ENCODE results near the gene GPR155. TPM values are rescaled to one million over a fixed set of nuclear protein-coding genes. Genes with fewer than 3 reads are reported as not detected.
A peak's percentile ranks its signal among the peaks of the same experiment; 100 is the strongest.

The GPR155 gene
- total and polyA plus RNA-seq, 2 donors (not counting 1 experiment from before 2014, with no cell fraction given): 4.2 to 17.6 TPM

DNA sequence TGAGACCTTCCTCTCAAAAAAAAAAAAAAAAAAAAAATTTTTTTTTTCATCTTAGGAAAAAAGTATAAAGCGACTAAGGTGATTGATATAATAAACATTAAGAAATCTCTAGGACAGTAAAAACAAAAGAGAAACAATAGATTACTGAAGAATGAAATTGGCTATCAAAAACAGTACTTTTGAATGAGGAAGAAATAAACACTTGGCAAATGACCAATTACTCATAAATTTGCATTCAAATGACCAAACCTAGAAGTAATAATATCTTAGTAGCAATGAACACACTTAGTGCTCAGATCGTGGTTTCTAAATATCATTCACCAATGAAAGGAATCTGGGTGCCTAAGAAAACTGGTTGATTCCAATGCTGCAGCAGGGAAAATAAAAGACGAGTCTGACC, 101.6 kb downstream of the GPR155 start:
- POLR2A ChIA-PET: no interaction called here
- H3K9me3 ChIP-seq (ENCODE audit: control extremely low read depth in 1 of 3, control insufficient read depth in 2 of 3, insufficient read depth in 1 of 3, low read length in 2 of 3): no peaks in the 10 kb centered on the region
- CTCF ChIA-PET: no interaction called here
- TF ChIP-seq, protein P1, sequence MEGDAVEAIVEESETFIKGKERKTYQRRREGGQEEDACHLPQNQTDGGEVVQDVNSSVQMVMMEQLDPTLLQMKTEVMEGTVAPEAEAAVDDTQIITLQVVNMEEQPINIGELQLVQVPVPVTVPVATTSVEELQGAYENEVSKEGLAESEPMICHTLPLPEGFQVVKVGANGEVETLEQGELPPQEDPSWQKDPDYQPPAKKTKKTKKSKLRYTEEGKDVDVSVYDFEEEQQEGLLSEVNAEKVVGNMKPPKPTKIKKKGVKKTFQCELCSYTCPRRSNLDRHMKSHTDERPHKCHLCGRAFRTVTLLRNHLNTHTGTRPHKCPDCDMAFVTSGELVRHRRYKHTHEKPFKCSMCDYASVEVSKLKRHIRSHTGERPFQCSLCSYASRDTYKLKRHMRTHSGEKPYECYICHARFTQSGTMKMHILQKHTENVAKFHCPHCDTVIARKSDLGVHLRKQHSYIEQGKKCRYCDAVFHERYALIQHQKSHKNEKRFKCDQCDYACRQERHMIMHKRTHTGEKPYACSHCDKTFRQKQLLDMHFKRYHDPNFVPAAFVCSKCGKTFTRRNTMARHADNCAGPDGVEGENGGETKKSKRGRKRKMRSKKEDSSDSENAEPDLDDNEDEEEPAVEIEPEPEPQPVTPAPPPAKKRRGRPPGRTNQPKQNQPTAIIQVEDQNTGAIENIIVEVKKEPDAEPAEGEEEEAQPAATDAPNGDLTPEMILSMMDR (IDR thresholded peaks at IDR 0.05): no peak
- no peak for TF ChIP-seq EZH2 (IDR thresholded peaks at IDR 0.05; ENCODE audit: borderline replicate concordance, insufficient read depth, low read depth, low read length, poor library complexity, severe bottlenecking)
- H4K20me1 ChIP-seq (ENCODE audit: control insufficient read depth, insufficient read depth, low read length, poor library complexity, severe bottlenecking): peaks cover 58% of the 10 kb centered on the region
- H3K4me2 ChIP-seq (replicated peaks; ENCODE audit: low read depth, low read length, poor library complexity, severe bottlenecking): no peak overlapping the region
- peaks cover 7 to 49% of the 10 kb centered on the region in 2 experiments for H3K36me3 ChIP-seq (replicated peaks in 1 of 2; ENCODE audit: control extremely low read depth in 1 of 2, control insufficient read depth in 1 of 2, extremely low read depth in 1 of 2, insufficient read depth in 2 of 2, low read length in 1 of 2)
- ATAC-seq (ENCODE audit: low read depth) (no peak), DNase-seq (no peak)
- H3K9ac ChIP-seq (ENCODE audit: low read length): no peak overlapping the region
- peaks cover 60% of the 10 kb centered on the region for H3K79me2 ChIP-seq (ENCODE audit: control insufficient read depth, insufficient read depth, low read length)
- no peaks in the 10 kb centered on the region for H3K27me3 ChIP-seq (replicated peaks in 1 of 4; ENCODE audit: control extremely low read depth in 1 of 4, control insufficient read depth in 3 of 4, insufficient read depth in 4 of 4, low read length in 3 of 4)
- H3K27me3 Mint-ChIP-seq: no peaks in the 10 kb centered on the region
- intact Hi-C loops (cut with micrococcal nuclease): no loop called here
- no peak overlapping the region for H2AFZ ChIP-seq (ENCODE audit: insufficient read depth, low read depth, low read length, poor library complexity, severe bottlenecking)
- no peaks in the 10 kb centered on the region for H3K9me3 Mint-ChIP-seq (ENCODE audit: insufficient read depth)
- no peak overlapping the region for H3K27ac ChIP-seq (ENCODE audit: low read length in 2 of 2)
- 90% methylated on average over 2 of the region's 3 CpGs for WGBS (ENCODE audit: insufficient coverage)
- no peaks in the 10 kb centered on the region for H3K4me1 ChIP-seq (ENCODE audit: control insufficient read depth in 2 of 2, insufficient read depth in 2 of 2, low read length in 2 of 2)
- no peak overlapping the region for H3K27ac Mint-ChIP-seq
- H3K4me3 ChIP-seq (ENCODE audit: control extremely low read depth in 1 of 5, extremely low read depth in 1 of 5, insufficient read depth in 1 of 5, low read depth in 2 of 5, low read length in 4 of 5): no peak overlapping the region
- H3K4me1 Mint-ChIP-seq: peaks cover 18% of the 10 kb centered on the region
- H3K4me3 Mint-ChIP-seq: no peak overlapping the region

DNA sequence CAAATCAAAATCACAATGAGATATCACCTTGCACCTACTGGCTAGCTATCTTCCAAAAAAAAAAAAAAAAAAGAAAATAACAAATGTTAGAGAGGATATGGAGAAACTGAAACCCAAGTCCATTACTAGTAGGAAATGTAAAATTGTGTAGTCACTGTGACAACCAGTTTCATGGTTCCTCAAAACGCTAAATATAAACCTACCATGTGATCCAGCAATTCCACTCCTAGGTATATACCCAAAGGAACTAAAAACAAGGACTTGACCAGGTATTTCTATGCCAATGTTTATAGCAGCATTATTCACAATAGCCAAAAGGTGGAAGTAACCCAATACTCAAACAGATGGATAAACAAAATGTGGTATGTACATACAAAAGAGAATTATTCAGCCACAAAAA, 103.0 kb downstream of the GPR155 start:
- H3K27me3 Mint-ChIP-seq: no peaks in the 10 kb centered on the region
- Histone ChIP-seq H2AFZ (ENCODE audit: insufficient read depth, low read depth, low read length, poor library complexity, severe bottlenecking) (no peak overlapping the region), H3K9me3 (ENCODE audit: control extremely low read depth in 1 of 3, control insufficient read depth in 2 of 3, insufficient read depth in 1 of 3, low read length in 2 of 3) (no peaks in the 10 kb centered on the region), H3K36me3 (replicated peaks in 1 of 2; ENCODE audit: control extremely low read depth in 1 of 2, control insufficient read depth in 1 of 2, extremely low read depth in 1 of 2, insufficient read depth in 2 of 2, low read length in 1 of 2) (peaks cover 10 to 57% of the 10 kb centered on the region in 2 experiments), H3K27me3 (replicated peaks in 1 of 4; ENCODE audit: control extremely low read depth in 1 of 4, control insufficient read depth in 3 of 4, insufficient read depth in 4 of 4, low read length in 3 of 4) (no peaks in the 10 kb centered on the region), H4K20me1 (ENCODE audit: control insufficient read depth, insufficient read depth, low read length, poor library complexity, severe bottlenecking) (peaks cover 44% of the 10 kb centered on the region), H3K4me3 (ENCODE audit: control extremely low read depth in 1 of 5, extremely low read depth in 1 of 5, insufficient read depth in 1 of 5, low read depth in 2 of 5, low read length in 4 of 5) (no peak overlapping the region), H3K79me2 (ENCODE audit: control insufficient read depth, insufficient read depth, low read length) (peaks cover 46% of the 10 kb centered on the region), H3K4me1 (ENCODE audit: control insufficient read depth in 2 of 2, insufficient read depth in 2 of 2, low read length in 2 of 2) (no peaks in the 10 kb centered on the region), H3K27ac (ENCODE audit: low read length in 2 of 2) (no peak overlapping the region), H3K9ac (ENCODE audit: low read length) (no peak overlapping the region), H3K4me2 (replicated peaks; ENCODE audit: low read depth, low read length, poor library complexity, severe bottlenecking) (no peak overlapping the region)
- no peak overlapping the region for H3K4me3 Mint-ChIP-seq
- TF ChIP-seq, protein P1 (IDR thresholded peaks at IDR 0.05): no peak
- TF ChIP-seq EZH2 (IDR thresholded peaks at IDR 0.05; ENCODE audit: borderline replicate concordance, insufficient read depth, low read depth, low read length, poor library complexity, severe bottlenecking): no peak
- ChIA-PET POLR2A (no interaction called here), CTCF (interaction anchor here (0.6 kb wide), 1 partner anchor 26 kb away, joined by 3 read pairs; no protein-coding TSS in a partner anchor)
- ATAC-seq (ENCODE audit: low read depth) (no peak), DNase-seq (peak; percentile 8)
- no CpG with 5 or more reads among the region's 1 CpG for WGBS (ENCODE audit: insufficient coverage)
- H3K4me1 Mint-ChIP-seq: peaks cover 11% of the 10 kb centered on the region
- intact Hi-C loops (cut with micrococcal nuclease): no loop called here
- H3K9me3 Mint-ChIP-seq (ENCODE audit: insufficient read depth): no peaks in the 10 kb centered on the region
- peak overlapping the region; percentile 7 for H3K27ac Mint-ChIP-seq

Other genes with a start within 250 kb of the GPR155 start
- 44.3 and 47.7 TPM in 2 replicates for gene OLA1, start 238.5 kb downstream of the GPR155 start, total RNA-seq
- gene OLA1, start 238.5 kb downstream of the GPR155 start, polyA plus RNA-seq: 13.9 and 18.5 TPM in 2 replicates
- not detected in 2 replicates for gene SP9, start 152.1 kb downstream of the GPR155 start, total RNA-seq
- gene SP9, start 152.1 kb downstream of the GPR155 start, polyA plus RNA-seq: not detected in 2 replicates
- 16.9 and 21.6 TPM in 2 replicates for gene SCRN3, start 91.3 kb downstream of the GPR155 start, total RNA-seq
- 9.8 and 10.3 TPM in 2 replicates for gene SCRN3, start 91.3 kb downstream of the GPR155 start, polyA plus RNA-seq
- gene WIPF1, start 110.8 kb upstream of the GPR155 start, total RNA-seq: 377 and 390 TPM in 2 replicates
- gene WIPF1, start 110.8 kb upstream of the GPR155 start, polyA plus RNA-seq: 130 and 137 TPM in 2 replicates

All from B cell (primary cell).